Measurements from ENCODE around the gene ADAM19.

GRCh38 chr5:157530226-157530972, 45.2 kb downstream of the ADAM19 start:
- TF ChIP-seq POLR2A (IDR thresholded peaks at IDR 0.05): no peak
- TF ChIP-seq, protein P1, sequence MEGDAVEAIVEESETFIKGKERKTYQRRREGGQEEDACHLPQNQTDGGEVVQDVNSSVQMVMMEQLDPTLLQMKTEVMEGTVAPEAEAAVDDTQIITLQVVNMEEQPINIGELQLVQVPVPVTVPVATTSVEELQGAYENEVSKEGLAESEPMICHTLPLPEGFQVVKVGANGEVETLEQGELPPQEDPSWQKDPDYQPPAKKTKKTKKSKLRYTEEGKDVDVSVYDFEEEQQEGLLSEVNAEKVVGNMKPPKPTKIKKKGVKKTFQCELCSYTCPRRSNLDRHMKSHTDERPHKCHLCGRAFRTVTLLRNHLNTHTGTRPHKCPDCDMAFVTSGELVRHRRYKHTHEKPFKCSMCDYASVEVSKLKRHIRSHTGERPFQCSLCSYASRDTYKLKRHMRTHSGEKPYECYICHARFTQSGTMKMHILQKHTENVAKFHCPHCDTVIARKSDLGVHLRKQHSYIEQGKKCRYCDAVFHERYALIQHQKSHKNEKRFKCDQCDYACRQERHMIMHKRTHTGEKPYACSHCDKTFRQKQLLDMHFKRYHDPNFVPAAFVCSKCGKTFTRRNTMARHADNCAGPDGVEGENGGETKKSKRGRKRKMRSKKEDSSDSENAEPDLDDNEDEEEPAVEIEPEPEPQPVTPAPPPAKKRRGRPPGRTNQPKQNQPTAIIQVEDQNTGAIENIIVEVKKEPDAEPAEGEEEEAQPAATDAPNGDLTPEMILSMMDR (IDR thresholded peaks at IDR 0.05): no peak

All from ovary (tissue), 3 donors.